WTC11 (cell line): ENCODE measurements around the gene REPS2. TPM values are rescaled to one million over a fixed set of nuclear protein-coding genes. Genes with fewer than 3 reads are reported as not detected.
"Not testable (repeated sequence)": the region's sequence is repeated elsewhere in the genome, so short reads cannot be mapped to it uniquely, and the experiment has no call there.

ENCODE experiments used
- ATAC-seq: fragments of 200-7000 bp; cut with Tn5 transposase; 2 replicates; pipeline ENCODE4 v1.10.0; 2021; ENCODE audit warnings: mild to moderate bottlenecking, moderate library complexity
- CTCF ChIA-PET: fragments of 300-600 bp; sonication (Branson Sonifier 250); formaldehyde crosslinking; loops from one replicate; lab custom pipeline; 2021; ENCODE audit warnings: antibody characterized with exemption; lab: Charles Lee
- POLR2A ChIA-PET: fragments of 350-600 bp; sonication (Branson Sonifier 250); formaldehyde crosslinking; loops from one replicate; lab custom pipeline; 2021; ENCODE audit warnings: antibody characterized with exemption; lab: Charles Lee
- DNase-seq: peaks from one replicate; pipeline ENCODE4 v3.0.0; 2021; ENCODE audit warnings: low spot score
- H3K27ac Mint-ChIP-seq: 2 replicates; pipeline ENCODE4 v1.8.0; 2021; ENCODE audit warnings: mixed read lengths
- H3K27me3 Mint-ChIP-seq: 2 replicates; pipeline ENCODE4 v1.8.0; 2021; ENCODE audit warnings: low read depth, mild to moderate bottlenecking, moderate library complexity, mixed read lengths
- H3K36me3 Mint-ChIP-seq: 2 replicates; pipeline ENCODE4 v1.8.0; 2021; ENCODE audit warnings: mixed read lengths
- H3K4me1 Mint-ChIP-seq: 2 replicates; pipeline ENCODE4 v1.8.0; 2022; ENCODE audit warnings: mixed read lengths
- H3K4me3 Mint-ChIP-seq: 2 replicates; pipeline ENCODE4 v1.8.0; 2021; ENCODE audit warnings: mild to moderate bottlenecking, moderate library complexity, mixed read lengths
- H3K9me3 Mint-ChIP-seq: 2 replicates; pipeline ENCODE4 v1.8.0; 2021; ENCODE audit warnings: mixed read lengths
- AFF4 ChIP-seq: sonication (generic); formaldehyde crosslinking; IDR thresholded peaks from 2 replicates; pipeline ENCODE4 v1.8.1; 2023; ENCODE audit warnings: mild to moderate bottlenecking, missing genetic modification reagents, borderline replicate concordance
- FOXK1 ChIP-seq: sonication (generic); formaldehyde crosslinking; IDR thresholded peaks from 2 replicates; pipeline ENCODE4 v1.8.0; 2022; ENCODE audit warnings: mild to moderate bottlenecking, moderate library complexity, missing genetic modification reagents
- HMGXB4 ChIP-seq: sonication (generic); formaldehyde crosslinking; IDR thresholded peaks from 2 replicates; pipeline ENCODE4 v1.8.1; 2023; ENCODE audit warnings: mild to moderate bottlenecking, moderate library complexity, missing genetic modification reagents
- IRF2 ChIP-seq: sonication (generic); formaldehyde crosslinking; IDR thresholded peaks from 2 replicates; pipeline ENCODE4 v1.8.0; 2022; ENCODE audit warnings: low read depth, missing genetic modification reagents, borderline replicate concordance
- MLX ChIP-seq: sonication (generic); formaldehyde crosslinking; IDR thresholded peaks from 2 replicates; pipeline ENCODE4 v1.8.1; 2023; ENCODE audit warnings: mild to moderate bottlenecking, missing genetic modification reagents, moderate library complexity
- NFE2L1 ChIP-seq: sonication (generic); formaldehyde crosslinking; IDR thresholded peaks from 2 replicates; pipeline ENCODE4 v1.8.1; 2023; ENCODE audit warnings: missing genetic modification reagents
- OVOL2 ChIP-seq: fragments of 250-450 bp; sonication (Bioruptor Pico); IDR thresholded peaks from 2 replicates; pipeline ENCODE4 v1.9.0; 2021; ENCODE audit warnings: mild to moderate bottlenecking, borderline replicate concordance
- PRDM15 ChIP-seq: sonication (generic); formaldehyde crosslinking; IDR thresholded peaks from 2 replicates; pipeline ENCODE4 v1.8.0; 2022; ENCODE audit warnings: missing genetic modification reagents
- SMAD3 ChIP-seq: sonication (generic); formaldehyde crosslinking; IDR thresholded peaks from 2 replicates; pipeline ENCODE4 v1.8.0; 2022; ENCODE audit warnings: missing genetic modification reagents, mild to moderate bottlenecking, borderline replicate concordance
- SMAD4 ChIP-seq: sonication (generic); formaldehyde crosslinking; IDR thresholded peaks from 2 replicates; pipeline ENCODE4 v1.8.0; 2022; ENCODE audit warnings: mild to moderate bottlenecking, missing genetic modification reagents
- SOX15 ChIP-seq: fragments of 250-450 bp; sonication (Bioruptor Pico); IDR thresholded peaks from 2 replicates; pipeline ENCODE4 v1.9.0; 2021; ENCODE audit warnings: mild to moderate bottlenecking
- STAT6 ChIP-seq: sonication (generic); formaldehyde crosslinking; conservative IDR thresholded peaks from 2 replicates; pipeline ENCODE4 v1.8.1; 2023; ENCODE audit warnings: mild to moderate bottlenecking, low read depth, missing genetic modification reagents, moderate library complexity
- ZBTB43 ChIP-seq: sonication (generic); formaldehyde crosslinking; IDR thresholded peaks from 2 replicates; pipeline ENCODE4 v1.8.1; 2023; ENCODE audit warnings: mild to moderate bottlenecking, missing genetic modification reagents
- ZNF671 ChIP-seq: fragments of 250-450 bp; sonication (Bioruptor Pico); IDR thresholded peaks from 2 replicates; pipeline ENCODE4 v1.8.0; 2021; ENCODE audit warnings: mild to moderate bottlenecking
- total RNA-seq: library from RNA; stranded (reverse); gene quantifications from 3 replicates; pipeline ENCODE4 v1.2.3, GENCODE V29; 2021

REPS2 gene
- total RNA-seq, 1 experiment from 2014 or later, result 2.2 TPM

- TF ChIP-seq AFF4 (CRISPR knock-in tag) (no peak), IRF2 (CRISPR knock-in tag) (no peak)
Observed at GRCh38 chrX:16957751-16958150, 11.3 kb downstream of the REPS2 start (continued).

GRCh38 chrX:16958356-16958755 lies 11.9 kb downstream of the REPS2 start:
- CTCF ChIA-PET, result interaction anchor here (0.7 to 1.6 kb wide), 4 partner anchors 49 to 88 kb away, joined by 3 to 9 read pairs (median 4); no protein-coding TSS in a partner anchor

GRCh38 chrX:16962661-16963060 lies 16.2 kb downstream of the REPS2 start:
- H3K27ac Mint-ChIP-seq, POLR2A ChIA-PET, H3K4me3 Mint-ChIP-seq, H3K36me3 Mint-ChIP-seq, ATAC-seq, DNase-seq, H3K9me3 Mint-ChIP-seq, H3K27me3 Mint-ChIP-seq, CTCF ChIA-PET: not testable (repeated sequence)
- peaks cover 11% of the 10 kb centered on the region for H3K4me1 Mint-ChIP-seq

More at GRCh38 chrX:16958356-16958755, 11.9 kb downstream of the REPS2 start:
- no peak for DNase-seq
- POLR2A ChIA-PET, result no interaction called here
- H3K36me3 Mint-ChIP-seq, result no peaks in the 10 kb centered on the region
- no peak for TF ChIP-seq SMAD4
- TF ChIP-seq, all 79 proteins: peak for 0
- Mint-ChIP-seq H3K9me3 (no peaks in the 10 kb centered on the region), H3K4me3 (no peak overlapping the region), H3K27me3 (no peaks in the 10 kb centered on the region), H3K4me1 (peaks cover 26% of the 10 kb centered on the region), H3K27ac (no peak overlapping the region)
- peak; percentile 89 for ATAC-seq

- H3K4me3 Mint-ChIP-seq, result no peak overlapping the region
- H3K27me3 Mint-ChIP-seq, result no peaks in the 10 kb centered on the region; the same call in 1 of the 2 replicates
- POLR2A ChIA-PET, result no interaction called here
- H3K9me3 Mint-ChIP-seq, result peaks cover 3% of the 10 kb centered on the region; the same call in 1 of the 2 replicates
- peaks cover 6% of the 10 kb centered on the region for H3K4me1 Mint-ChIP-seq
- ATAC-seq (no peak), DNase-seq (no peak)
- CTCF ChIA-PET, result no interaction called here
- peaks cover 9% of the 10 kb centered on the region; the same call in 1 of the 2 replicates for H3K36me3 Mint-ChIP-seq
- H3K27ac Mint-ChIP-seq, result no peak overlapping the region
- TF ChIP-seq FOXK1 (no peak), ZNF671 (CRISPR knock-in tag) (no peak), NFE2L1 (no peak), HMGXB4 (CRISPR knock-in tag) (no peak), SOX15 (no peak), ZBTB43 (no peak), MLX (CRISPR knock-in tag) (no peak), SMAD3 (CRISPR knock-in tag) (no peak), STAT6 (CRISPR knock-in tag) (no peak), PRDM15 (CRISPR knock-in tag) (no peak), OVOL2 (CRISPR knock-in tag) (no peak)
Observed at GRCh38 chrX:16963216-16963615, 16.8 kb downstream of the REPS2 start.
